ENCODE measurements around the gene CBS. TPM values are rescaled to one million over a fixed set of nuclear protein-coding genes. Genes with fewer than 3 reads are reported as not detected.

Gene CBS
- total RNA-seq, 1 experiment from 2014 or later: 89.4 TPM

DNA sequence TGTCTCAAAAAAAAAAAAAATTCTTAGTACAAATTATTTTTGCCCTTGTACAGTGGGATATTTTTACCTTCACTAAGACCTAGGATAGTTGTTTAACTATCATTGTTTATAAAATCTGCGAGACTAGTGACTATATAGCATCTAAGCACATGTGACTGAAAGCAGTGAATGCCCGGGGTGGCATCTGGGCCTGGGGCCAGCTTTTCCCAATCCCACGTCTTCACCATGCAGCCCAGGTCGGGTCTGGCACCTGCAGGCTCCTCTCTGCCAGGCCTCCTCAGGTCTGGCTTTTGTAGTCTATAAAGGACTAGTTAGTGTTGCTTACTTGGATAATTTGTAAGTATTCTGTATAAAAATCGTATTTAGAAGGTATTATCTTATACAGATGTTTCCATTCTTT lies 40.8 kb downstream of the CBS start:
- H3K9me3 Mint-ChIP-seq (ENCODE audit: unreplicated experiment): no peaks in the 10 kb centered on the region
- BruUV-seq (replicated peaks): no TSS peak
- intact Hi-C loops (cut with micrococcal nuclease): no loop called here
- H3K4me3 Mint-ChIP-seq (ENCODE audit: unreplicated experiment): no peak overlapping the region
- DNase-seq (ENCODE audit: unreplicated experiment): no peak
- H3K36me3 Mint-ChIP-seq (ENCODE audit: insufficient read depth, unreplicated experiment): peaks cover 31% of the 10 kb centered on the region
- no peaks in the 10 kb centered on the region for H3K4me1 Mint-ChIP-seq (ENCODE audit: insufficient read depth, unreplicated experiment)
- TF ChIP-seq, protein P1, sequence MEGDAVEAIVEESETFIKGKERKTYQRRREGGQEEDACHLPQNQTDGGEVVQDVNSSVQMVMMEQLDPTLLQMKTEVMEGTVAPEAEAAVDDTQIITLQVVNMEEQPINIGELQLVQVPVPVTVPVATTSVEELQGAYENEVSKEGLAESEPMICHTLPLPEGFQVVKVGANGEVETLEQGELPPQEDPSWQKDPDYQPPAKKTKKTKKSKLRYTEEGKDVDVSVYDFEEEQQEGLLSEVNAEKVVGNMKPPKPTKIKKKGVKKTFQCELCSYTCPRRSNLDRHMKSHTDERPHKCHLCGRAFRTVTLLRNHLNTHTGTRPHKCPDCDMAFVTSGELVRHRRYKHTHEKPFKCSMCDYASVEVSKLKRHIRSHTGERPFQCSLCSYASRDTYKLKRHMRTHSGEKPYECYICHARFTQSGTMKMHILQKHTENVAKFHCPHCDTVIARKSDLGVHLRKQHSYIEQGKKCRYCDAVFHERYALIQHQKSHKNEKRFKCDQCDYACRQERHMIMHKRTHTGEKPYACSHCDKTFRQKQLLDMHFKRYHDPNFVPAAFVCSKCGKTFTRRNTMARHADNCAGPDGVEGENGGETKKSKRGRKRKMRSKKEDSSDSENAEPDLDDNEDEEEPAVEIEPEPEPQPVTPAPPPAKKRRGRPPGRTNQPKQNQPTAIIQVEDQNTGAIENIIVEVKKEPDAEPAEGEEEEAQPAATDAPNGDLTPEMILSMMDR (IDR thresholded peaks at IDR 0.05; ENCODE audit: unreplicated experiment): no peak
- no peaks in the 10 kb centered on the region for H3K27me3 Mint-ChIP-seq (ENCODE audit: insufficient read depth, unreplicated experiment)
- ChIA-PET CTCF (interaction anchor here (0.7 kb wide), 1 partner anchor 215 kb away, joined by 4 read pairs; no protein-coding TSS in a partner anchor), POLR2A (no interaction called here)
- H3K27ac Mint-ChIP-seq (ENCODE audit: low read depth, unreplicated experiment): no peak overlapping the region

DNA sequence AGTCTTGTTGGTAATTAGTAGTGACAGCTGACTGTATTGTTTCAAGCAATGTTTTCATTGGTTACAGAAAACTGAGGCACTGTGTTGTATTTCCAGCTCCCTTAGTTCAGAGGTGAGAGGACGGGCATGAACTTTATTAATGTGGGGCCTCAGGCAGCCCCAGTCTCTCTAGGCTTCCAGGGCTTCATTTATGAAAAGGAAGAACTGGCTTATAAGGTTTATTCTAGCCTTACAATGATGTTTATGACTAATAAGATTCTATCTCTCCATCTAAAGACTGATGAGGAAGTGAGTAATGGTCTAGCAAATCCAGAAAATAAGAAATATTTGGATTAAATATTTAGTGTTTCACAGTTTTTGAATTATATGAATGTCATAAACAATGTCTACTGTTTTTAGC lies 41.5 kb downstream of the CBS start:
- H3K4me3 Mint-ChIP-seq (ENCODE audit: unreplicated experiment): no peak overlapping the region
- H3K36me3 Mint-ChIP-seq (ENCODE audit: insufficient read depth, unreplicated experiment): peaks cover 39% of the 10 kb centered on the region
- intact Hi-C loops (cut with micrococcal nuclease): no loop called here
- H3K4me1 Mint-ChIP-seq (ENCODE audit: insufficient read depth, unreplicated experiment): no peaks in the 10 kb centered on the region
- BruUV-seq (replicated peaks): no TSS peak
- no peak for DNase-seq (ENCODE audit: unreplicated experiment)
- H3K27me3 Mint-ChIP-seq (ENCODE audit: insufficient read depth, unreplicated experiment): no peaks in the 10 kb centered on the region
- ChIA-PET POLR2A (no interaction called here), CTCF (interaction anchor here (0.7 kb wide), 1 partner anchor 215 kb away, joined by 4 read pairs; no protein-coding TSS in a partner anchor)
- no peaks in the 10 kb centered on the region for H3K9me3 Mint-ChIP-seq (ENCODE audit: unreplicated experiment)
- no peak overlapping the region for H3K27ac Mint-ChIP-seq (ENCODE audit: low read depth, unreplicated experiment)
- TF ChIP-seq, protein P1 (IDR thresholded peaks at IDR 0.05; ENCODE audit: unreplicated experiment): no peak

DNA sequence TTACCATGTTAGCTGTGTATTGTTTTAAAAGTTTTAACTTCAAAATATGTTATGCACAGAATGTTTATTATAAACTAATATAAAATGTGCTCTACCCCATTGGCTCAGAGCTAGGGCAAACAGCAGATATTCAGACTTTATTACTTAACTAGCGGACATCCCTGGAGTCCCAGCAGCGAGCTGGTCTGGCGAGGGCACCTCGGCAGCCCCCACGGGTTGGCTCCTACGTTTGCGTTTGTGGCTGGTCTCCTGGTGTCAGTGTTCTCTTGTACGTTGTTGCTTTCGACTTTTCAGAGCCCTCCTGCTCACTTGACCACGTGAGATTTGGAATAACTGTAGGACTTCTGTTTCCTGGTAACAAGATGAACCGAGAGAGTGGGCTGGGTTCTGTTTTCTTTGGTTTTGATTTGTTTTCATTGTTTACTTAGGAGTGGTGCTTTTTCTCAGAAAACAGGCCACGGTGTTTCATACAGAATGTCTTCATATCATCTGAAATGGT lies 44.5 kb downstream of the CBS start:
- TF ChIP-seq, protein P1 (IDR thresholded peaks at IDR 0.05; ENCODE audit: unreplicated experiment): no peak
- POLR2A ChIA-PET: no interaction called here
- Mint-ChIP-seq H3K27me3 (ENCODE audit: insufficient read depth, unreplicated experiment) (no peaks in the 10 kb centered on the region), H3K36me3 (ENCODE audit: insufficient read depth, unreplicated experiment) (peaks cover 50% of the 10 kb centered on the region), H3K4me3 (ENCODE audit: unreplicated experiment) (no peak overlapping the region), H3K9me3 (ENCODE audit: unreplicated experiment) (no peaks in the 10 kb centered on the region), H3K27ac (ENCODE audit: low read depth, unreplicated experiment) (no peak overlapping the region), H3K4me1 (ENCODE audit: insufficient read depth, unreplicated experiment) (no peaks in the 10 kb centered on the region)
- intact Hi-C loops (cut with micrococcal nuclease): no loop called here
- CTCF ChIA-PET: no interaction called here
- BruUV-seq (replicated peaks): no TSS peak
- no peak for DNase-seq (ENCODE audit: unreplicated experiment)

DNA sequence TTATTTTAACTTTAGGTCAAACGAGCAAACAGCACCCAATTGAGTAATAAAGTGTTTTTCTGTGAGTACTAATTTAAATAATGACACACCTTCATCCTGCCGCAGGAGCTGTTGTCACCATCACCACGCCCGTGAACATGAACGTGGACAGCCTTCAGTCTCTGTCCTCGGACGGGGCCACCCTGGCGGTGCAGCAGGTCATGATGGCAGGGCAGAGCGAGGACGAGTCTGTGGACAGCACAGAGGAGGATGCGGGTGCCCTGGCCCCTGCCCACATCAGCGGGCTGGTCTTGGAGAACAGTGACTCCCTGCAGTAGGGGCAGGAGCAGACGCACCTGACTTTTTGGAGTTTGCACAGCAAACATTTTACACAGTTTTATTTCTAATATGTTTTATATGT lies 45.9 kb downstream of the CBS start:
- intact Hi-C loops (cut with micrococcal nuclease): no loop called here
- BruUV-seq (replicated peaks): no TSS peak
- DNase-seq (ENCODE audit: unreplicated experiment): no peak
- CTCF ChIA-PET: no interaction called here
- Mint-ChIP-seq H3K36me3 (ENCODE audit: insufficient read depth, unreplicated experiment) (peaks cover 56% of the 10 kb centered on the region), H3K27me3 (ENCODE audit: insufficient read depth, unreplicated experiment) (no peaks in the 10 kb centered on the region), H3K27ac (ENCODE audit: low read depth, unreplicated experiment) (no peak overlapping the region), H3K4me3 (ENCODE audit: unreplicated experiment) (no peak overlapping the region), H3K4me1 (ENCODE audit: insufficient read depth, unreplicated experiment) (no peaks in the 10 kb centered on the region), H3K9me3 (ENCODE audit: unreplicated experiment) (no peaks in the 10 kb centered on the region)
- TF ChIP-seq, protein P1 (IDR thresholded peaks at IDR 0.05; ENCODE audit: unreplicated experiment): no peak
- POLR2A ChIA-PET: no interaction called here
